Testis (tissue), 3 donors: ENCODE data around the gene GPR171. TPM values are rescaled to one million over a fixed set of nuclear protein-coding genes. Genes with fewer than 3 reads are reported as not detected.

Source experiments
- DNase-seq: peaks from one replicate; pipeline ENCODE4 v3.0.0-alpha.2; 2019
- H3K27ac ChIP-seq, 2 donors: fragments of 200-600 bp; sonication (generic); one replicate each; pipeline ENCODE4 v1.5.1; 2019
- H3K27me3 ChIP-seq: fragments of 200-600 bp; sonication (generic); one replicate; pipeline ENCODE4 v1.5.1; 2019
- H3K36me3 ChIP-seq: fragments of 200-600 bp; sonication (generic); one replicate; pipeline ENCODE4 v1.5.1; 2017; ENCODE audit warnings: low read depth; ENCODE audit errors: missing control alignments
- H3K4me1 ChIP-seq: fragments of 200-600 bp; sonication (generic); one replicate; pipeline ENCODE4 v1.5.1; 2019
- H3K4me3 ChIP-seq, 2 donors: fragments of 200-600 bp; sonication (generic); one replicate each; pipeline ENCODE4 v1.5.1; 2017 to 2019
- H3K9me3 ChIP-seq: fragments of 200-600 bp; sonication (generic); one replicate; pipeline ENCODE4 v1.5.1; 2017
- CTCF ChIP-seq, 3 experiments: fragments of 450-650 bp in 2 of 3; fragments of 200-600 bp in 1 of 3; sonication (generic) in 1 of 3; IDR thresholded peaks; one replicate each; pipeline ENCODE4 v1.5.1; 2016 to 2019; ENCODE audit warnings: antibody characterized with exemption in 3 of 3, mild to moderate bottlenecking in 2 of 3, moderate library complexity in 1 of 3
- POLR2A ChIP-seq: fragments of 450-650 bp; IDR thresholded peaks from one replicate; pipeline ENCODE4 v1.6.1; 2017; ENCODE audit warnings: antibody characterized with exemption, mild to moderate bottlenecking, moderate library complexity
- WGBS, 2 donors: methylation state at CpG; one replicate each; pipeline ENCODE4 v1.1.5; 2018; 5-methylcytosine and 5-hydroxymethylcytosine counted together
- intact Hi-C: fragments of 100-400 bp; cut with DNase I; formaldehyde crosslinking; loops from one replicate; pipeline ENCODE4 v1.15.1; 2023; ENCODE audit warnings: low total_unique reads
- polyA plus RNA-seq: library from polyadenylated mRNA; stranded (reverse); fragments of 350-450 nt; fragmentation: Illumina TruSeq; extraction: RNeasy Lipid Tissue Mini Kit (QIAGEN cat#74804); gene quantifications from one replicate; pipeline ENCODE4 v1.2.3, GENCODE V29; 2014; ENCODE audit warnings: low read depth, low replicate concordance; ENCODE audit not compliant: insufficient read depth
- total RNA-seq, 2 donors: library from RNA; depleted of rRNA; stranded (reverse); fragments of >200 nt; gene quantifications; one replicate each; pipeline ENCODE4 v1.2.3, GENCODE V29; 2016

The GPR171 gene
- total and polyA plus RNA-seq, 3 donors from 2014 or later = 0.22 to 0.62 TPM; not detected in 1

- H3K27ac ChIP-seq = no peak overlapping the region
- no peak for DNase-seq
- intact Hi-C loops = no loop called here
- H3K9me3 ChIP-seq = no peaks in the 10 kb centered on the region
- H3K4me1 ChIP-seq = no peaks in the 10 kb centered on the region
- TF ChIP-seq CTCF (IDR thresholded peaks at IDR 0.05) (no peak), POLR2A (no peak)
- H3K4me3 ChIP-seq = no peak overlapping the region
- H3K27me3 ChIP-seq = no peaks in the 10 kb centered on the region
- WGBS, 2 donors = 82 to 87% methylated on average over 1 of the region's 1 CpG
- no peaks in the 10 kb centered on the region for H3K36me3 ChIP-seq
These were observed 11.4 kb upstream of the GPR171 start for GRCh38 chr3:151214459-151214858.

- Histone ChIP-seq H3K27me3 (no peaks in the 10 kb centered on the region), H3K27ac (no peak overlapping the region), H3K36me3 (no peaks in the 10 kb centered on the region), H3K9me3 (no peaks in the 10 kb centered on the region), H3K4me1 (no peaks in the 10 kb centered on the region), H3K4me3 (no peak overlapping the region)
- WGBS, 2 donors = 95 to 98% methylated on average over 5 of the region's 5 CpGs
- intact Hi-C loops = no loop called here
- no peak for TF ChIP-seq POLR2A
- TF ChIP-seq CTCF (IDR thresholded peaks at IDR 0.05) = no peak
- DNase-seq = no peak
These were observed 10.9 kb upstream of the GPR171 start for GRCh38 chr3:151213881-151214280.

GRCh38 chr3:151213151-151213550 is 10.1 kb upstream of the GPR171 start:
- TF ChIP-seq POLR2A = no peak
- TF ChIP-seq CTCF (IDR thresholded peaks at IDR 0.05) = no peak
- no peak for DNase-seq
- no peaks in the 10 kb centered on the region for H3K9me3 ChIP-seq
- H3K36me3 ChIP-seq = no peaks in the 10 kb centered on the region
- H3K4me1 ChIP-seq = no peaks in the 10 kb centered on the region
- 83 to 87% methylated on average over 4 of the region's 4 CpGs for WGBS, 2 donors
- H3K4me3 ChIP-seq = no peak overlapping the region
- H3K27ac ChIP-seq = no peak overlapping the region
- intact Hi-C loops = no loop called here
- no peaks in the 10 kb centered on the region for H3K27me3 ChIP-seq

GRCh38 chr3:151210676-151211381 is 7.8 kb upstream of the GPR171 start:
- Histone ChIP-seq H3K4me3 (no peak overlapping the region), H3K27me3 (no peaks in the 10 kb centered on the region), H3K4me1 (no peaks in the 10 kb centered on the region), H3K36me3 (no peaks in the 10 kb centered on the region), H3K9me3 (no peaks in the 10 kb centered on the region), H3K27ac (no peak overlapping the region)
- TF ChIP-seq POLR2A = no peak
- TF ChIP-seq CTCF (IDR thresholded peaks at IDR 0.05) = no peak
- WGBS, 2 donors = 76 to 77% methylated on average over 4 of the region's 4 CpGs
- DNase-seq = no peak
- intact Hi-C loops = no loop called here

- 90 to 91% methylated on average over 3 of the region's 3 CpGs for WGBS, 2 donors
- no peak for DNase-seq
- Histone ChIP-seq H3K27me3 (no peaks in the 10 kb centered on the region), H3K36me3 (no peaks in the 10 kb centered on the region), H3K9me3 (no peaks in the 10 kb centered on the region), H3K4me3 (no peak overlapping the region), H3K4me1 (no peaks in the 10 kb centered on the region), H3K27ac (no peak overlapping the region)
- intact Hi-C loops = no loop called here
- no peak for TF ChIP-seq CTCF (IDR thresholded peaks at IDR 0.05)
- TF ChIP-seq POLR2A = no peak
These were observed 6.6 kb upstream of the GPR171 start for GRCh38 chr3:151209654-151210053.
